Thoracic aorta (tissue), 2 donors: Measurements from ENCODE around the gene FIGNL1. TPM values are rescaled to one million over a fixed set of nuclear protein-coding genes. Genes with fewer than 3 reads are reported as not detected.

ENCODE experiments used
- ATAC-seq: fragments of 150-250 bp; one replicate; pipeline ENCODE4 v1.8.0; 2017; ENCODE audit warnings: low read depth; ENCODE audit not compliant: insufficient number of reproducible peaks, low FRiP score
- DNase-seq: peaks from one replicate; pipeline ENCODE4 v3.0.0-alpha.2; 2020; ENCODE audit warnings: low spot score
- H3K27ac ChIP-seq, 2 donors: fragments of 200-600 bp; sonication (generic); 1 replicate in 1 of 2; 2 replicates in 1 of 2; pipeline ENCODE4 v1.5.1; 2016; ENCODE audit warnings: mild to moderate bottlenecking in 2 of 2, moderate library complexity in 2 of 2
- H3K27me3 ChIP-seq: fragments of 200-600 bp; sonication (generic); replicated peaks from 2 replicates; pipeline ENCODE4 v1.6.0; 2016; ENCODE audit warnings: mild to moderate bottlenecking; ENCODE audit not compliant: insufficient read depth
- H3K36me3 ChIP-seq: fragments of 200-600 bp; sonication (generic); one replicate; pipeline ENCODE4 v1.5.1; 2016
- H3K4me1 ChIP-seq, 2 donors: fragments of 200-600 bp; sonication (generic); 1 replicate in 1 of 2; 2 replicates in 1 of 2; pipeline versions ENCODE4 v1.5.1 to v1.6.0; 2016; ENCODE audit warnings: low read depth in 2 of 2, mild to moderate bottlenecking in 1 of 2; ENCODE audit not compliant: control insufficient read depth in 1 of 2
- H3K4me3 ChIP-seq: fragments of 200-600 bp; sonication (generic); 2 replicates; pipeline ENCODE4 v1.5.1; 2016; ENCODE audit warnings: mild to moderate bottlenecking
- H3K9me3 ChIP-seq: fragments of 200-600 bp; sonication (generic); 2 replicates; pipeline ENCODE4 v1.5.1; 2016
- CTCF ChIP-seq: fragments of 200-600 bp; sonication (generic); IDR thresholded peaks from one replicate; pipeline ENCODE4 v1.5.1; 2019; ENCODE audit warnings: antibody characterized with exemption
- total RNA-seq, 2 donors: library from RNA; depleted of rRNA; stranded (reverse); fragments of >200 nt; gene quantifications; one replicate each; pipeline versions ENCODE4 v1.1.0 to v1.2.3, GENCODE V29; 2016

The FIGNL1 gene
- total RNA-seq, 2 donors from 2014 or later, result 2.7 to 4.7 TPM

DNA sequence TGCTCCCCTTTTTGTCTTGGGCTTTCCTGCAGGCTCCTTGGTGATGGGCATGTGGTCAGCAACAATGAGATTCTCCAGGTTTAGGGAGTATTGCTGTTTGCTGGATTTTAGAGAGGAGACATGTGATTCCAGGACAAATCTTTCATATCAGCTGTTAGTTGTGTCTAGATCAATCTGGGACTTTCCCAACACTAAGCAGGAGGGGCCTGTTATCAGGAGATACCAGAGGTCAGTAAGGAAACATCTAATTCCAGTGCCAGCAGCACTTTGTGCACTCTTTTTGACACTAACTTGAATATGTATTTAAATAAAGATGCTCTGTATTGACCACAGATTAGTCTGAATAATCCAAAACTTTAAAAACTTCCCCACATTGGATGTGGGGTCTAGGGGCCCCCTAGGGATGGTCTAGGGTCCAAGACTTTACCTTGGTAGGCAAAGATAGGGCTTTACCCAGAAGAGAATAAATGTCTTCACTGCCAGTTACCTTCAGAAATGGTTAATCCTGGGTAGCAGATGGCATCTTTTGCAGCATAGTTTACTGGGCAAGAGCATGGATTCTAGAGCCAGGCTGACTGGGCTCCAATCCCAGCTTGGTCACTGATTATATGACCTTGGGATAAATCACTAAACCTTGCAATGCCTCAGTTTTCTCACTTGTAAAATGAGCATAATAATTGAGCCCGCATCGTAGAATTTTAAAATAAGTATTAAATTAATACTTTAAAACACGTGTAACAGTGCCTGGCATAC is 6.4 kb upstream of the FIGNL1 start:
- ATAC-seq (no peak), DNase-seq (no peak)
- H3K27me3 ChIP-seq, result no peaks in the 10 kb centered on the region
- H3K4me3 ChIP-seq, result no peak overlapping the region
- no peak overlapping the region for H3K27ac ChIP-seq
- H3K4me1 ChIP-seq, result no peaks in the 10 kb centered on the region
- H3K9me3 ChIP-seq, result no peaks in the 10 kb centered on the region
- no peaks in the 10 kb centered on the region for H3K36me3 ChIP-seq
- no peak for TF ChIP-seq CTCF

DNA sequence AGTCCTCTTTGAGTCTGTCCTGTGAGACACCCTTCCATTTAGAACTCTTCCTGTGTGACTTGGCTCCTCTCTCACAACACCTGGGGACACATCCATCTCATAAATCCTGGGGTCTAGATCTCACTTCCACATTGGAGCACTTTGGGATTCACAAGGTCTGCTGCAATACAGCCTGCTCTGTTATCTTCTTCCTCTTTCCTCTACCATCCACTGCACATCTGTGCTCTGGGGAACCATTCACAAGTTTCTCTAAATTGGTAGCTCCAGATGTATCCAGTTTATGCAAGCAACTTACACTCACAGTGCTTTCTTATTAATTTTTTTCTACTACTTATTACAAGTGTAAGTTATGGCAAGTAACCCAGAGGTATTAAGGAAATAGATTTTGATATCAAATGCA is 5.5 kb upstream of the FIGNL1 start:
- Histone ChIP-seq H3K9me3 (no peaks in the 10 kb centered on the region), H3K36me3 (no peaks in the 10 kb centered on the region), H3K4me1 (peaks cover 0 to 2% of the 10 kb centered on the region in 2 donors), H3K27ac (no peak overlapping the region), H3K4me3 (no peak overlapping the region), H3K27me3 (no peaks in the 10 kb centered on the region)
- DNase-seq (no peak), ATAC-seq (no peak)
- TF ChIP-seq CTCF, result no peak

DNA sequence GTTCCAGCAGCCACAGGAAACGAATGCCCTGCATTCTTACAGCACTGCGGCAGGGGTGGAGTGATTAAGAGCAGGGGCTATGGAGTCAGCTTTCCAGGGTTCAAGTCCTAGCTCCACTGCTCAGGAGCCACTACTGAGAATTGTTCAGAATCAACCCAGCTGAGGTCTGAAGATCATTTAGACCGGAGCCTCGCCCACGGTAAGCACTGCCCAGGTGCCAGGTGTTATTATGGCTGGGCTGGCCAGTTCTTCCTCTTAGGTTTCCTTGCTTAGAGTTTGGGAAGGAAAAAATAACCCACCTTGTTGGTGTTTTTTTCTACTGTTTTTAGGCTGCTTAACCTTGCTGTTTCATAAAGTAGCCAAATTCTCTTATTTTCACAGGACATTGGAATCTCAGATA is 4.8 kb upstream of the FIGNL1 start:
- no peaks in the 10 kb centered on the region for H3K27me3 ChIP-seq
- H3K4me1 ChIP-seq, result peaks cover 0 to 4% of the 10 kb centered on the region in 2 donors
- no peak for DNase-seq
- no peak overlapping the region for H3K27ac ChIP-seq
- no peak for ATAC-seq
- no peaks in the 10 kb centered on the region for H3K9me3 ChIP-seq
- H3K36me3 ChIP-seq, result no peaks in the 10 kb centered on the region
- no peak for TF ChIP-seq CTCF
- no peak overlapping the region for H3K4me3 ChIP-seq

DNA sequence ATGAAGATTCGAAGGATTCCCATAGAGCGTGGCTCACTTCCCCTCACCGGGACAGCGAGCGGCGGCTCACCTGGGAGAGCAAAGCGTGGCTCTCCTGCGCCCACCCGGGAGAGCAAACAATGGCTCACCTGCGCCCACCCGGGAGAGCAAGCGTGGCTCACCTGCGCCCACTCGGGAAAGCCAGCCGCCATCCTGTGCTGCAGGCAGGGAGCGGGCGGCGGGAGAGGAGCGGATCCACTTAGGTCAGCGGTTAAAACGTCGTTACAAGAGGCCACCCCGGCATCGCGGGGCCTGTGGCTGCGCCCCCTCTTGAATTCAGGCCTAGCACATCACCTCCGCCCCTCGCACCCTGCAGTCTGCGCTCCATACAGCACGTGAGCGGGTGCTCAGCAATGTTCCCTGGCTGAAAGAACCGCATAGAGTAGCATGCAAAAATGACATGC is 461 bp upstream of the FIGNL1 start:
- H3K4me3 ChIP-seq, result peak overlapping the region; percentile 78
- H3K9me3 ChIP-seq, result no peaks in the 10 kb centered on the region
- H3K4me1 ChIP-seq, result peaks cover 4 to 12% of the 10 kb centered on the region in 2 donors
- H3K36me3 ChIP-seq, result no peaks in the 10 kb centered on the region
- no peak for ATAC-seq
- H3K27me3 ChIP-seq, result no peaks in the 10 kb centered on the region
- H3K27ac ChIP-seq, result no peak overlapping the region
- DNase-seq, result no peak
- no peak for TF ChIP-seq CTCF

DNA sequence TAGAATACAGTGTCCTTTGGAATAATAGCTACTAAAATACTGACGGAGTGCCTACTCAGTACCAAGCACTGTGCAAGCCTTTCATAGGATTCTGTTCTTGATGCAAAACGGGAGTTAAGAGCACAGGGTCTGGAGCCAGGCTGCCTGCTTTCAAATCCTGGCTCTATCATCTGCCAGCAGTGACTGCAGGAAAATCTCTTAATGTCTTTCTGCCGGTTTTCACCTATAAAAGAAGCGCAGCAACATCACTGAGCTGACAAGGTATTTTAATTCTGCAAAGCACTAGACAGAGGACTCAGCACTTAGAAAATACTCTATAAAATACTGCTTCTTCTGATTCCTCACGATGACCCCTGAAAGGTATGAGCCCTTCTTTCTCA is 659 bp downstream of the FIGNL1 start:
- no peak for TF ChIP-seq CTCF
- DNase-seq, result no peak
- Histone ChIP-seq H3K36me3 (no peaks in the 10 kb centered on the region), H3K4me3 (peak overlapping the region; percentile 78), H3K27me3 (no peaks in the 10 kb centered on the region), H3K9me3 (no peaks in the 10 kb centered on the region), H3K27ac (no peak overlapping the region), H3K4me1 (peaks cover 4 to 12% of the 10 kb centered on the region in 2 donors)
- no peak for ATAC-seq
